ENCODE data around the gene P4HB.

The P4HB gene

DNA sequence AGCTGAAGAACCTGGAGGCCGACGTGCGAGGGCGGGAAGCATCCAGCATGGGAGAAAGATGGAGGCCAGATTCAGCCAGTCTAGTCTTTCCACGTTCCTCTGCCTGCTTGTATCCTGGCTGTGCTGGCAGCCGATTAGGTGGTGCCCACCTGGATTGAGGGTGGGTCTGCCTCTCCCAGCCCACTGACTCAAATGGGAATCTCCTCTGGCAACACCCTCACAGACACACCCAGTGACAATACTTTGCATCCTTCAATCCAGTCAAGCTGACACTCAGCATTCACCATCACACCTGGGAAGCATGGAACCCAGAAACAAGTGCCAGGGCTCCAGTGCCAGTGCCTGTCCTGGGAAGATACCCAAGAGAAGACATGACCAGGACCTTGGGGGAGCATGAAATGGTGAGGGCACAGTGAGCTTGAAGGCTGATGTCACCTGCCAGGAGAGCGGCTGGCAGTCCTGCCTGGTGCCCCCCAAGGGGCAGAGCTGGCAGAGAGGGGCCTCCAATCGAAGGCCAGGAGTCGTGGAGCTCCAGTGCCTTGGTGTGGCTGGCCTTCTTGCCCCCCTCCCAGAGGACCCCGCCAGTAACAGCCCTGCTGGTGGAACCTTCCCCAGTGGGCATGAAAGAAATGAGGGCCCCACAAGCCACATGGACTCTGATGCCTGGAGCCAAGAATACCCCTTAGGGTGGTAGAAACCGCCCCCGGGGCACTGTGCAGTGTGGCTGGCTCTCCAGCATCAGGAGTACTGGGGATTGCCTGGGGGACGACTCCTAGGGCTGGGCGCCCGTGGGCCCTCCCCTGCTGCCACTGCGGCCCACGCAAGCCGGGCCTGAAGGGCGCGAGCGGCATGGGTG lies 41.1 kb upstream of the P4HB start:
- no peak for DNase-seq (ENCODE audit: low read depth in 2 of 2)
- TF ChIP-seq, protein P1, sequence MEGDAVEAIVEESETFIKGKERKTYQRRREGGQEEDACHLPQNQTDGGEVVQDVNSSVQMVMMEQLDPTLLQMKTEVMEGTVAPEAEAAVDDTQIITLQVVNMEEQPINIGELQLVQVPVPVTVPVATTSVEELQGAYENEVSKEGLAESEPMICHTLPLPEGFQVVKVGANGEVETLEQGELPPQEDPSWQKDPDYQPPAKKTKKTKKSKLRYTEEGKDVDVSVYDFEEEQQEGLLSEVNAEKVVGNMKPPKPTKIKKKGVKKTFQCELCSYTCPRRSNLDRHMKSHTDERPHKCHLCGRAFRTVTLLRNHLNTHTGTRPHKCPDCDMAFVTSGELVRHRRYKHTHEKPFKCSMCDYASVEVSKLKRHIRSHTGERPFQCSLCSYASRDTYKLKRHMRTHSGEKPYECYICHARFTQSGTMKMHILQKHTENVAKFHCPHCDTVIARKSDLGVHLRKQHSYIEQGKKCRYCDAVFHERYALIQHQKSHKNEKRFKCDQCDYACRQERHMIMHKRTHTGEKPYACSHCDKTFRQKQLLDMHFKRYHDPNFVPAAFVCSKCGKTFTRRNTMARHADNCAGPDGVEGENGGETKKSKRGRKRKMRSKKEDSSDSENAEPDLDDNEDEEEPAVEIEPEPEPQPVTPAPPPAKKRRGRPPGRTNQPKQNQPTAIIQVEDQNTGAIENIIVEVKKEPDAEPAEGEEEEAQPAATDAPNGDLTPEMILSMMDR (IDR thresholded peaks at IDR 0.05; ENCODE audit: low read depth, low read length) = no peak
- peak overlapping the region in 1 of 2 donors; percentile 19 for H3K4me3 ChIP-seq (replicated peaks in 1 of 2; ENCODE audit: low read depth in 2 of 2, low read length in 2 of 2)

DNA sequence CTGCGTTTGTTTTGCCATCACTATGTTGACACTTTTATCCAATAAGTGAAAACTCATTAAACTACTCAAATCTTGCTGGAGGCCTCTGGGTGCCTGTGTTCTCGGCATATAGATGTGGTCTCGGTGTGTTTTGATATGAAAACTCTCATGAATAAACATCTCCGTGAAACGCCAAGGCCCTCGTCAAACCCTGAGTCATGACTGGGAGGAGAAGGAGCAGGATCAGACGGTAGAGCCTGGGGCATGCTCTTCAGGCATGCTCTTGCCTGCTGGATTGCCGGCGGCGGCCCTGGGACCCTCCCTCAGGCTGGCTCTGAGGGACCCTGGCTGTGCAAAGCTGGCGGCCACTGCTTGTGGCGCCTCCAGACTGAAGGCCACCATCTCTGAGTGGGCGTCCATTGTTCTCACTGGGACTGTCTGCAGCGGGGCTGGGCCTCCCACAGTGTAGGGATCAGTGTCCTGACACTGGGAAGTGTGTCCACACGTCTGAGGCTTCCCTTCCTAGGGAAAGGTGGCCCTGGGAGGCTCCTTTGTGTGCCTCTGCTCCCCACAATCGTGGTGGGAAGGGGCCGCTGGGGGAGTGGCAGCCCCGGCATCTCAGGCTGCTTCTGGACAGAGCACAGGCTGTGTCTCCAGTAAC lies 40.0 kb upstream of the P4HB start:
- no peak overlapping the region for H3K4me3 ChIP-seq (replicated peaks in 1 of 2; ENCODE audit: low read depth in 2 of 2, low read length in 2 of 2)
- no peak for DNase-seq (ENCODE audit: low read depth in 2 of 2)
- TF ChIP-seq, protein P1 (IDR thresholded peaks at IDR 0.05; ENCODE audit: low read depth, low read length) = no peak

GRCh38 chr17:81899514-81900166 lies 39.3 kb upstream of the P4HB start:
- no peak overlapping the region for H3K4me3 ChIP-seq (replicated peaks in 1 of 2; ENCODE audit: low read depth in 2 of 2, low read length in 2 of 2)
- TF ChIP-seq, protein P1 (IDR thresholded peaks at IDR 0.05; ENCODE audit: low read depth, low read length) = no peak
- no peak for DNase-seq (ENCODE audit: low read depth in 2 of 2)

- TF ChIP-seq, protein P1 (IDR thresholded peaks at IDR 0.05; ENCODE audit: low read depth, low read length) = no peak
- H3K4me3 ChIP-seq (replicated peaks in 1 of 2; ENCODE audit: low read depth in 2 of 2, low read length in 2 of 2) = no peak overlapping the region
- no peak for DNase-seq (ENCODE audit: low read depth in 2 of 2)
Measured at GRCh38 chr17:81898885-81899284, 38.5 kb upstream of the P4HB start.

GRCh38 chr17:81898029-81898866 lies 37.9 kb upstream of the P4HB start:
- peak; percentile 62 to 97 for DNase-seq (ENCODE audit: low read depth in 2 of 2)
- TF ChIP-seq, protein P1 (IDR thresholded peaks at IDR 0.05; ENCODE audit: low read depth, low read length) = no peak
- no peak overlapping the region for H3K4me3 ChIP-seq (replicated peaks in 1 of 2; ENCODE audit: low read depth in 2 of 2, low read length in 2 of 2)

DNA sequence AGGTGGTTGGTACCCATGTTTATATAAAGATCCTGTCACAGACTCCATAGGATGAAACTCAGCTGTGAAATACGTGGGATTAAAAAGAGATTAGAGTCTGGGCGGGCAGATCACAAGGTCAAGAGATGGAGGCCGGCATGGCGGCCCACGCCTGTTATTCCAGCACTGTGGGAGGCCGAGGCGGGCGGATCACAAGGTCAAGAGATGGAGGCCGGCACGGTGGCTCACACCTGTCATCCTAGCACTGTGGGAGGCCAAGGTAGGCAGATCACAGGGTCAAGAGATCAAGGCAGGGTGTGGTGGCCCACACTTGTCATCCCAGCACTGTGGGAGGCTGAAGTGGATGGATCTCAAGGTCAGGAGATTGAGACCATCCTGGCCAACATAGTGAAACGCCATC lies 35.1 kb upstream of the P4HB start:
- no peak overlapping the region for H3K4me3 ChIP-seq (replicated peaks in 1 of 2; ENCODE audit: low read depth in 2 of 2, low read length in 2 of 2)
- no peak for DNase-seq (ENCODE audit: low read depth in 2 of 2)
- TF ChIP-seq, protein P1 (IDR thresholded peaks at IDR 0.05; ENCODE audit: low read depth, low read length) = no peak
